OCI-LY7 (cell line): ENCODE data around the gene SERPINF2. TPM values are rescaled to one million over a fixed set of nuclear protein-coding genes. Genes with fewer than 3 reads are reported as not detected.
"Not testable (repeated sequence)": the region's sequence is repeated elsewhere in the genome, so short reads cannot be mapped to it uniquely, and the experiment has no call there.

Source experiments
- BruUV-seq: library from RNA; stranded (reverse); fragments of 400-500 nt; replicated peaks from 2 replicates; lab custom pipeline; 2021; lab: Mats Ljungman, UMichigan
- CTCF ChIA-PET: fragments of 300-600 bp; sonication (Branson Sonifier 250); formaldehyde crosslinking; loops from one replicate; lab custom pipeline; 2022; ENCODE audit warnings: antibody characterized with exemption; ENCODE audit not compliant: unreplicated experiment; lab: Charles Lee
- POLR2A ChIA-PET: fragments of 300-600 bp; sonication (Branson Sonifier 250); formaldehyde crosslinking; loops from one replicate; lab custom pipeline; 2022; ENCODE audit warnings: antibody characterized with exemption; lab: Charles Lee
- DNase-seq: peaks from one replicate; pipeline ENCODE4 v3.0.0-alpha.2; 2015; ENCODE audit warnings: low spot score
- H2AFZ ChIP-seq: fragments of 200-600 bp; sonication (generic), shearing (Covaris generic); 2 replicates; pipeline ENCODE4 v1.6.1; 2014; ENCODE audit warnings: mild to moderate bottlenecking, antibody characterized with exemption, low read length, moderate library complexity
- H3K27ac ChIP-seq: fragments of 200-600 bp; sonication (generic); 2 replicates; pipeline ENCODE4 v1.5.1; 2014; ENCODE audit warnings: mixed run types, low read depth, mild to moderate bottlenecking, moderate library complexity, low read length, inconsistent platforms; ENCODE audit not compliant: poor library complexity, severe bottlenecking
- H3K36me3 ChIP-seq: fragments of 200-600 bp; sonication (generic); 2 replicates; pipeline ENCODE4 v1.6.1; 2014; ENCODE audit warnings: mild to moderate bottlenecking, antibody characterized with exemption, low read length, moderate library complexity, mixed read lengths; ENCODE audit not compliant: insufficient read depth
- H3K4me1 ChIP-seq: fragments of 200-600 bp; sonication (generic); 2 replicates; pipeline ENCODE4 v1.5.1; 2014; ENCODE audit warnings: mild to moderate bottlenecking, low read length; ENCODE audit not compliant: insufficient read depth, poor library complexity, severe bottlenecking
- H3K4me2 ChIP-seq: fragments of 200-600 bp; sonication (generic); 2 replicates; pipeline ENCODE4 v1.6.1; 2014; ENCODE audit warnings: mild to moderate bottlenecking, low read length
- H3K4me3 ChIP-seq: fragments of 200-600 bp; sonication (generic); 2 replicates; pipeline ENCODE4 v1.5.1; 2014; ENCODE audit warnings: mild to moderate bottlenecking, low read depth, low read length; ENCODE audit not compliant: poor library complexity, severe bottlenecking
- H3K79me2 ChIP-seq: fragments of 200-600 bp; sonication (generic); 2 replicates; pipeline ENCODE4 v1.6.1; 2016; ENCODE audit warnings: low read depth, mild to moderate bottlenecking, low read length, moderate library complexity, mixed read lengths; ENCODE audit not compliant: insufficient read depth
- H3K9me2 ChIP-seq: fragments of 200-600 bp; sonication (generic); 2 replicates; pipeline ENCODE4 v1.6.1; 2016; ENCODE audit warnings: mild to moderate bottlenecking, low read length, mixed read lengths; ENCODE audit not compliant: insufficient read depth
- H3K9me3 ChIP-seq: fragments of 200-600 bp; sonication (generic); 2 replicates; pipeline ENCODE4 v1.6.1; 2014; ENCODE audit warnings: mild to moderate bottlenecking, mixed run types, low read length, mixed read lengths
- H4K20me1 ChIP-seq: fragments of 200-600 bp; sonication (generic); 2 replicates; pipeline ENCODE4 v1.6.1; 2014; ENCODE audit warnings: mild to moderate bottlenecking, antibody characterized with exemption, low read length, moderate library complexity, mixed read lengths; ENCODE audit not compliant: insufficient read depth
- CTCF ChIP-seq: fragments of 200-600 bp; sonication (generic); conservative IDR thresholded peaks from 2 replicates; pipeline ENCODE4 v1.5.1; 2014; ENCODE audit warnings: mild to moderate bottlenecking, antibody characterized with exemption, low read length, moderate library complexity, mixed read lengths
- EZH2phosphoT487 ChIP-seq: fragments of 200-600 bp; sonication (generic); IDR thresholded peaks from 2 replicates; pipeline ENCODE4 v1.6.1; 2018; ENCODE audit warnings: low read depth, borderline replicate concordance, mild to moderate bottlenecking, mixed run types, antibody characterized with exemption, low read length, moderate library complexity, mixed read lengths
- intact Hi-C: fragments of 100-400 bp; cut with micrococcal nuclease; formaldehyde crosslinking; loops from one replicate; pipeline ENCODE4 v1.10.0; 2022; ENCODE audit not compliant: unreplicated experiment
- total RNA-seq, 2 experiments: library from RNA; depleted of rRNA in 1 of 2; stranded (reverse); fragments of >200 nt in 1 of 2; shearing (Covaris generic) in 1 of 2; gene quantifications; 2 replicates each; pipeline ENCODE4 v1.2.3, GENCODE V29; 2014 to 2022

The SERPINF2 gene
- total RNA-seq, 2 experiments from 2014 or later = 0.38 to 1.0 TPM

GRCh38 chr17:1705004-1705403 is 37.7 kb upstream of the SERPINF2 start:
- Histone ChIP-seq H3K27ac (no peak overlapping the region), H3K4me2 (no peak overlapping the region), H3K9me3 (no peaks in the 10 kb centered on the region), H3K4me3 (no peak overlapping the region), H3K4me1 (no peaks in the 10 kb centered on the region), H3K79me2 (no peaks in the 10 kb centered on the region), H3K36me3 (no peaks in the 10 kb centered on the region), H3K9me2 (no peaks in the 10 kb centered on the region), H2AFZ (no peak overlapping the region), H4K20me1 (no peaks in the 10 kb centered on the region)
- ChIA-PET CTCF (no interaction called here), POLR2A (no interaction called here)
- BruUV-seq = no TSS peak
- no peak for DNase-seq
- TF ChIP-seq EZH2phosphoT487 = no peak
- no peak for TF ChIP-seq CTCF
- intact Hi-C loops = no loop called here

GRCh38 chr17:1707107-1707506 is 35.6 kb upstream of the SERPINF2 start:
- no TSS peak for BruUV-seq
- no peak overlapping the region for H3K27ac ChIP-seq

GRCh38 chr17:1708791-1709346 is 33.8 kb upstream of the SERPINF2 start:
- H2AFZ ChIP-seq, H3K36me3 ChIP-seq, BruUV-seq, H3K9me2 ChIP-seq, H3K4me2 ChIP-seq, CTCF ChIA-PET, H4K20me1 ChIP-seq, H3K27ac ChIP-seq, H3K4me1 ChIP-seq, DNase-seq, H3K4me3 ChIP-seq, POLR2A ChIA-PET, H3K79me2 ChIP-seq, H3K9me3 ChIP-seq, intact Hi-C loops: not testable (repeated sequence)

More at GRCh38 chr17:1707107-1707506, 35.6 kb upstream of the SERPINF2 start:
- Histone ChIP-seq H3K9me2 (no peaks in the 10 kb centered on the region), H3K79me2 (no peaks in the 10 kb centered on the region), H3K4me3 (no peak overlapping the region), H4K20me1 (no peaks in the 10 kb centered on the region), H3K4me1 (no peaks in the 10 kb centered on the region), H3K9me3 (no peaks in the 10 kb centered on the region), H3K4me2 (no peak overlapping the region), H2AFZ (no peak overlapping the region), H3K36me3 (no peaks in the 10 kb centered on the region)
- ChIA-PET CTCF (no interaction called here), POLR2A (no interaction called here)
- DNase-seq = no peak
- TF ChIP-seq CTCF (no peak), EZH2phosphoT487 (no peak)
- intact Hi-C loops = no loop called here
